DND-41 (cell line): Measurements from ENCODE around the gene RIPOR3.

Source experiments
- ATAC-seq: fragments of 200-7000 bp; cut with Tn5 transposase; 3 replicates; pipeline ENCODE4 v1.9.1; 2021; ENCODE audit warnings: low read depth; ENCODE audit not compliant: insufficient read depth
- DNase-seq: peaks from one replicate; pipeline ENCODE4 v3.0.0-alpha.2; 2020
- H2AFZ ChIP-seq: 2 replicates; pipeline ENCODE4 v1.6.0; 2012; ENCODE audit warnings: low read depth, low read length
- H3K27ac ChIP-seq: 2 replicates; pipeline ENCODE4 v1.5.1; 2012; ENCODE audit warnings: low read length, inconsistent platforms
- H3K27me3 ChIP-seq: fragments of 200-600 bp; sonication (generic); 2 replicates; pipeline ENCODE4 v1.6.0; 2012; ENCODE audit warnings: low read length, mild to moderate bottlenecking, inconsistent platforms; ENCODE audit not compliant: insufficient read depth, poor library complexity
- H3K36me3 ChIP-seq: 2 replicates; pipeline ENCODE4 v1.5.1; 2012; ENCODE audit warnings: low read length, inconsistent platforms; ENCODE audit not compliant: insufficient read depth
- H3K4me1 ChIP-seq: 2 replicates; pipeline ENCODE4 v1.5.1; 2012; ENCODE audit warnings: mild to moderate bottlenecking, low read length; ENCODE audit not compliant: insufficient read depth
- H3K4me2 ChIP-seq: 2 replicates; pipeline ENCODE4 v1.6.0; 2012; ENCODE audit warnings: mild to moderate bottlenecking, moderate library complexity, low read length, inconsistent platforms; ENCODE audit not compliant: insufficient read depth
- H3K4me3 ChIP-seq, 2 experiments: fragments of 200-600 bp in 1 of 2; shearing (Covaris generic) in 1 of 2; 2 replicates each; pipeline ENCODE4 v1.5.1; 2012 to 2016; ENCODE audit warnings: inconsistent platforms in 2 of 2, low read length in 2 of 2, mild to moderate bottlenecking in 2 of 2, low read depth in 1 of 2, moderate library complexity in 1 of 2
- H3K79me2 ChIP-seq: 2 replicates; pipeline ENCODE4 v1.6.0; 2012; ENCODE audit warnings: low read length, inconsistent platforms; ENCODE audit not compliant: insufficient read depth
- H3K9ac ChIP-seq: 2 replicates; pipeline ENCODE4 v1.6.0; 2012; ENCODE audit warnings: low read depth, mild to moderate bottlenecking, inconsistent platforms, low read length, moderate library complexity
- H3K9me3 ChIP-seq: 2 replicates; pipeline ENCODE4 v1.5.1; 2012; ENCODE audit warnings: low read length, moderate library complexity, mild to moderate bottlenecking, inconsistent platforms; ENCODE audit not compliant: insufficient read depth, severe bottlenecking
- H4K20me1 ChIP-seq: 2 replicates; pipeline ENCODE4 v1.6.0; 2012; ENCODE audit warnings: low read length; ENCODE audit not compliant: insufficient read depth
- CTCF ChIP-seq: IDR thresholded peaks from 2 replicates; pipeline ENCODE4 v1.5.1; 2012; ENCODE audit warnings: borderline replicate concordance, low read length, moderate library complexity, mild to moderate bottlenecking; ENCODE audit not compliant: poor library complexity, severe bottlenecking; ENCODE audit errors: extremely low read depth
- EZH2 ChIP-seq: IDR thresholded peaks from 3 replicates; pipeline ENCODE4 v1.6.1; 2012; ENCODE audit warnings: borderline replicate concordance, low read depth, mild to moderate bottlenecking, moderate library complexity, low read length, inconsistent platforms; ENCODE audit not compliant: severe bottlenecking

Gene RIPOR3

GRCh38 chr20:50674138-50674825, 17.1 kb downstream of the RIPOR3 start:
- no peak overlapping the region for H3K27ac ChIP-seq
- H3K4me3 ChIP-seq, result no peak overlapping the region
- DNase-seq (no peak), ATAC-seq (no peak)
- TF ChIP-seq EZH2 (no peak), CTCF (no peak)
- H3K27me3 ChIP-seq, result peaks cover 9% of the 10 kb centered on the region
- no peaks in the 10 kb centered on the region for H3K36me3 ChIP-seq
- H3K9me3 ChIP-seq, result no peaks in the 10 kb centered on the region
- H3K79me2 ChIP-seq, result no peaks in the 10 kb centered on the region
- no peak overlapping the region for H3K4me2 ChIP-seq
- no peak overlapping the region for H3K9ac ChIP-seq
- H2AFZ ChIP-seq, result no peak overlapping the region
- H3K4me1 ChIP-seq, result no peaks in the 10 kb centered on the region
- H4K20me1 ChIP-seq, result 0 out of 2 replicates have a peak, but pooled peaks cover 3% of the 10 kb centered on the region

- H4K20me1 ChIP-seq, result 0 out of 2 replicates have a peak, but pooled peaks cover 3% of the 10 kb centered on the region
- no peaks in the 10 kb centered on the region for H3K9me3 ChIP-seq
- H3K27ac ChIP-seq, result no peak overlapping the region
- H3K4me2 ChIP-seq, result no peak overlapping the region
- peaks cover 9% of the 10 kb centered on the region for H3K27me3 ChIP-seq
- no peaks in the 10 kb centered on the region for H3K4me1 ChIP-seq
- H3K9ac ChIP-seq, result no peak overlapping the region
- ATAC-seq (no peak), DNase-seq (no peak)
- no peak overlapping the region for H3K4me3 ChIP-seq
- H3K79me2 ChIP-seq, result no peaks in the 10 kb centered on the region
- H2AFZ ChIP-seq, result no peak overlapping the region
- H3K36me3 ChIP-seq, result no peaks in the 10 kb centered on the region
- TF ChIP-seq CTCF (no peak), EZH2 (no peak)
These were observed 17.7 kb downstream of the RIPOR3 start for GRCh38 chr20:50673466-50674137.

DNA sequence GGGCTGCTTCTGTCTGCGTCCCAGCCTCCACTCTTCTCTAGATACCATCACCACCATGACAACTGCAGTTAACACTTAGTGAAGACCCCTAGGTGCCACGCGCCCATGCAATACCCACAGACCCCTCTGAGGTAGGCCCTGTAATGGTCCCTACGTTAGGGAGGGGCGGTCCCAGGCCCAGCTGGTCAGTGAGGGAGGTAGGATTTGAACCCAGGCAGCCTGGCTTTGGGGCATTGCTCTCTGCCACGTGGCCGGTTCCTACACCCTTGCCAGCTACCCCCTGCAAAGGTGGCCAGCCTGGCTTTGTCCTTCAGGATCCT, 18.2 kb downstream of the RIPOR3 start:
- Histone ChIP-seq H3K27ac (no peak overlapping the region), H4K20me1 (peaks cover 5% of the 10 kb centered on the region; the same call in 1 of the 2 replicates), H3K9ac (no peak overlapping the region), H3K4me1 (no peaks in the 10 kb centered on the region), H3K4me2 (no peak overlapping the region), H3K4me3 (no peak overlapping the region), H3K79me2 (no peaks in the 10 kb centered on the region), H3K36me3 (no peaks in the 10 kb centered on the region), H3K27me3 (peaks cover 9% of the 10 kb centered on the region), H3K9me3 (no peaks in the 10 kb centered on the region), H2AFZ (no peak overlapping the region)
- TF ChIP-seq EZH2 (no peak), CTCF (no peak)
- DNase-seq (no peak), ATAC-seq (no peak)
